GM19324 (cell line): ENCODE results near the gene LRGUK.

Experiments used
- ATAC-seq: cut with Tn5 transposase; IDR thresholded peaks from one replicate; pipeline ENCODE4 v1.9.1; 2021; ENCODE audit warnings: mild to moderate bottlenecking, moderate library complexity; ENCODE audit not compliant: unreplicated experiment, low FRiP score

The LRGUK gene

GRCh38 chr7:134182078-134182477, 54.9 kb downstream of the LRGUK start:
- ATAC-seq = no peak

GRCh38 chr7:134184767-134185166, 57.6 kb downstream of the LRGUK start:
- ATAC-seq = no peak

DNA sequence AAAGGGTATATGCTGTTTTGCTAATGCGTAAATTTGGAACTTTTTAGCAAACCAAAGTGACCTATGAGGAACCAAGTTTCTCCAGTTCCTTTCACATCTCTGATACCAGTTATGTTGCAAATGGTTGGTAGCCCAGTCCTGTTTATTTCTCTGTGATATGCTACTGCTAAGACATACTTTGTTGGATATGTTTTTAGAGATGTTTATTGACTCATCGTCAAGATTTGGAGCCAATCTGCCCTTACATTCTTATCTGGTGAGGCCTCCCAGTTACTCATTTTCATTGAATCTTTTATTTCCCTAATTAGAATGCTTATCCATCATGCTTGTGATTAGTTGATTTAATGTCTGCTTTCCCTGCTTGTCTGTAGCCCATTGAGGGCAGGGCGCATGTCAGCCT, 58.9 kb downstream of the LRGUK start:
- ATAC-seq = no peak

- no peak for ATAC-seq
Measured at GRCh38 chr7:134186801-134187200, 59.7 kb downstream of the LRGUK start.

GRCh38 chr7:134187893-134188292, 60.8 kb downstream of the LRGUK start:
- no peak for ATAC-seq

GRCh38 chr7:134188311-134188710, 61.2 kb downstream of the LRGUK start:
- no peak for ATAC-seq

- ATAC-seq = no peak
Measured at GRCh38 chr7:134189559-134189958, 62.4 kb downstream of the LRGUK start.

- no peak for ATAC-seq
Measured at GRCh38 chr7:134191876-134192275, 64.7 kb downstream of the LRGUK start.

- ATAC-seq = no peak
Measured at GRCh38 chr7:134193240-134193639, 66.1 kb downstream of the LRGUK start.

DNA sequence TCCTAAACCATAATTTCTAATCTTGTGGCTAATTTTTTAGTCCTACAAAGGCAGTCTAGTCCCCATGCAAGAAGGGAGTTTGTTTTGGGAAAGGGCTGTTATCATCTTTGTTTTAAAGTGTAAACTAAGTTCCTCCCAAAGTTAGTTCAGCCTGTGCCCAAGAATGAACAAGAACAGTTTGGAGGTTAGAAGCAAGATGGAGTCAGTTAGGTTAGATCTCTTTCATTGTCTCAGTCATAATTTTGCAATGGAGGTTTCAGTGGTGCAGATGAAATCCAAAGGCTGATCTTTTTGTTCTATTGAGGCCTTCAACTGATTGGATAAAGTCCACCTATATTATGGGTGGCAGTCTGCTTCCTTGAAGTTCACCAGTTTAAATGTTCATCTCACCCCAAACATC, 68.1 kb downstream of the LRGUK start:
- no peak for ATAC-seq

DNA sequence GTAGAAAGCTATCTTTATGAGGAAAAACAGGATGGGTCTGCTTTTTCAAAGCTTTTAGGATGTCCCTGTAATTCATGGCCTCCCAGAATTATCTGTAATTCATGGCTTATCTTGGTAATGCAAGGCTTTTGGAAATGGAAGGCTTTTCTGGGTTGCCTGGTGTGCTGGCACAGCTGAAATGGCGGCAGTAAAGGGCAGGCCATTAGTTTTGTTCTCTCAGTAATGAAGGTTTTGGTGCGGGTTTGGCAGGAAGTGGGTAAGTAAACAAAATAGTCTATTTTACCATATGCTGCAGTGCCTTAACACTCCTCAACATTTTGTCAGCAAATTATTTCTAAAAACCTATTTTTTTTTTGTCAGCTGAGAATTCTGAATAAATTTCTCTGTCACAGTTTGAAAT, 69.3 kb downstream of the LRGUK start:
- no peak for ATAC-seq

DNA sequence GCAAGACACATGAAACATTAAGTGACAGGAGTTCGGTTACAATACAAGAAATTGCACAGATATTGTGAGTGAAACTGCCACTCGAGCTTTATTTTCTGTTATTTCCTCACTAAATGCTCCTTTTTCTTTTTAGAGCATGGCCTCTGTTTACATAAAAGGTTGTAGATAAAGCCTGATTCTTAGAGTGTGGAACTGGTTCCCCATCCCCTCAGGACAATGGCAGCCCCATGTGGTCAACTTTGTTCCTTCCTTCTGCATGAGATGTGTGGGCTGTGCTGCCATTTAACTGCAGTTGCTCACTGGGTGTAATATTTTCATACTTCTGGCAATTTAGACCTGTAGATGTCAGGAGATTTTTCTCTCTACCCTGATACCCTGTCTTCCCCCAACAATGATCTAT, 70.2 kb downstream of the LRGUK start:
- no peak for ATAC-seq

DNA sequence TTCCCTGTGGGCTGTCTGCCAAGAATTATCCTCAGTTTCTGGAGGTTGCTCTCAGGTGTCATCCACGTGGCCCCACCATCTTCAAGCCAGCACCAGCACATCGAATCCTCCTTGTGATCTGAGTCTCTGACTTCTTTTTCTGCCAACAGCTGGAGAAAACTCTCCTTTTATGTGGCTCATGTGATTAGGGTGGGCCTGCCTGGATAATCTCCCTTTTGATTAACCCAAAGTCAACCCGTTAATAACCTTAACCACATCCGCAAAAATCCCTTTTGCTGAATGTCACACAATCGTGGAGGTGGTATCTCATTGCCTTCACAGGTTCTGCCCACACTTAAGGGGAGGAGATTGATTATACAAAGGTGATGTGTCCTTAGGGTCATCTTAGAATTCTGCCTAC, 73.8 kb downstream of the LRGUK start:
- ATAC-seq = no peak

DNA sequence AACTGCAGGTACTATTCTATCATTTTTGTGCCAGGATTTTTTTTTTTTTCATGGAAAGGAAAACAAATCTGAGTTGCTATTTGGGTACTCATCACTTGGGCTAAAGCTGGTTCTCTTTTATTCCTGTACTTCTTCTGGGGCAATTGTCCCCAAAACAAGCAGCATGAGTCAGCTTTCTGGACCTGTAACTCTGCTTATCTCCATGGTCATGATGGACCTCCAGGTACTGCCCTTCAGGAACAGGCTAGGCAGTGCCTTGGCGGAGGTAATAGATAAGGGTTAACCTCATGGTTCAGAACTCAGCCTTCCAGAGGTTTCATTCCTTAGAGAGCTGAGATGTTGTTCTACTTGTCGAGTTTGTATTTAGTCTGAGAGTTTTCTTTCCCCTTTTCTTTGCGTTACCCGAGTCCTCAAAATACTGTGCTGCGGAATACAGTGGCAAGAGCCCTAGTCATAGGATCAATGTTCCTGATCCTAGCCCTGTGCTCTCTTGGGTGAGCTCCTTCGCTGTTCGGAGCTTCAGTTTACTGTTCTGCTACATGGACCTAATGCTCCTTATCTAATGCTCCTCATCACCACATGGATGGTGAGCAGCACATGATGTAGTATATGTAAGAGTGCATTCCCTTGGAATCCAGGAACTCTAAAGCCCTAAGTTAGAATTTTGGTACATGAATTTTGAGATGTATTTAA, 74.6 kb downstream of the LRGUK start:
- no peak for ATAC-seq

- no peak for ATAC-seq
Measured at GRCh38 chr7:134203186-134203889, 76.2 kb downstream of the LRGUK start.

GRCh38 chr7:134209322-134210015, 82.3 kb downstream of the LRGUK start:
- ATAC-seq = no peak

DNA sequence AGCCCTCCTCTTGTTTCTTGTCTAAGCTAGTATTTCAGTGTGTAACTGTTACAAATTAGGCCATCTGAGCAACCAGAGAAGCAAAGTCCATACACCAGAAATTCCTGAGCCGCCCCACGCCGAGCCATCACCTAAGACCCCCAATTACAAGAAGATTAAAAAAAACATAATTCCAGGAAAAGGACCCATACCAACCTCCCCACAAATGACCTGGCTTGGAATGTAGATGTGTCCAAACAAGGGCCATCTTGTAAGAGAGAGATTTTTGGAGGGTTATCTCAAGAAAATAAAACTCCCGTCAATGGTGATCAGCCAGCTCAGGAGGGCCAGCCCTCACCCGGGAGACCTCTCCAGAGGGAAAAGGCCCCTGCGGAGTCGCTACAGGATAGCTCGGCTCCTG, 83.1 kb downstream of the LRGUK start:
- ATAC-seq = no peak

DNA sequence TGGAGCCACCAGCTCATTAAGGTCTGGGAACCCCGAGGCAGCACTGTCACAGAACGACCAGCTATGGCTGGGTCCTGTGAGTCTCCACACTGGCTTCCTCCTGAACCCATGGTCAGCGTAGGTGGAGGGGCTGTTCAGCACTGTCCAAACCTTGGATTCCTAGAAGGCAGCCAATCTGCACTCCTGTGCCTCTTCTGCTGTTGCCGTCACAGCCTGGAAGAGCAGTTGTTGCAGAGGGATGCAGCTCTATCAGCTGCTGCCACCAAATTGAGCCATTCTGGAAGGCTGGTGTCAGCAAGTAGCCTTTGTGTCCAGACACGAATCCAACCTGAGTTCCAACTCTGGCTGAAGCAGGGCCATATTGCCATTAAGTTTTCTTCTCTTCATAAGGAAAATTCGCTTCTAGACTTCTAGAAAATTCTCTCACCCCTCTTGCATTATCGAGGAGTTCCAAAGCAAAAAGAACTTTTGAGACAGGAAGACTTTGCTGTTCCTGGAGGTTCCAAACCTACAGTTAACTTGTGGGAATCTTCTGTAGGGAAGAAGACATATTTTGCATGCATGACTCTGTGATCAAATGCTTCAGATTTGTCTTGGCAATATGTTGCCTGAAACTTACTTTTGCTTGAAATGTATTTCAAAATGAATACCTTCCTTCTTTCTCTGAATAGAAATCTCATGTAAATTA, 84.0 kb downstream of the LRGUK start:
- no peak for ATAC-seq

DNA sequence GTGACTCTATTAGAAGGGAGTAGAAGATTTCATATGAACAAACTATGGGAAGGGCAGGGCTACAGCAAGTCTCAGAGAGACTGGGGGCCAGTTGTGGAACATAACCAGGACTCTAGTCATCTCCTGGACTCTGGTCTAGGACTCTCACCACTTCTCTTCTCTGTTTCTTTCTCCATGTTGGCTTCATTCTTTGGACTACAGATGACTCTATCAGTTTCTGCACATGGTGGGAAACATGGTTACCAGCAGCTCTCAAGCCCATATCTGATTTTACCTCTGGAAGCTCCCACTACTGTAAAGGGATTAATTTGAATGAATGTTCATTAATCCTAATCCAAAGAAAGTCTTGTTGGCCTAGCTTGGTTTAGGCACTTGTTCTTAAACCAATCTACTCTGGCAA, 84.7 kb downstream of the LRGUK start:
- no peak for ATAC-seq

- no peak for ATAC-seq
Measured at GRCh38 chr7:134212576-134213546, 85.7 kb downstream of the LRGUK start.
